ENCODE results near the gene KRTAP12-3. TPM values are rescaled to one million over a fixed set of nuclear protein-coding genes. Genes with fewer than 3 reads are reported as not detected.

Gene KRTAP12-3
- total and polyA plus RNA-seq, 4 donors = not detected

GRCh38 chr21:44704636-44705001 is 46.9 kb downstream of the KRTAP12-3 start:
- Histone ChIP-seq H3K27me3 (ENCODE audit: control insufficient read depth in 4 of 4, insufficient read depth in 4 of 4, low read length in 3 of 4) (peaks cover 6 to 21% (median 13%) of the 10 kb centered on the region in 4 donors), H3K9ac (ENCODE audit: low read depth in 1 of 2, low read length in 2 of 2) (no peak overlapping the region), H3K27ac (ENCODE audit: low read depth in 1 of 2, low read length in 2 of 2) (no peak overlapping the region), H3K36me3 (ENCODE audit: control insufficient read depth in 4 of 4, insufficient read depth in 3 of 4, low read depth in 1 of 4, low read length in 3 of 4) (no peaks in the 10 kb centered on the region), H3K4me1 (ENCODE audit: control insufficient read depth in 4 of 4, insufficient read depth in 4 of 4, low read length in 3 of 4) (peaks cover 2 to 8% (median 4%) of the 10 kb centered on the region in 4 donors), H3K9me3 (ENCODE audit: control insufficient read depth in 4 of 4, low read length in 3 of 4) (no peaks in the 10 kb centered on the region), H3K4me3 (ENCODE audit: low read depth in 1 of 3, low read length in 3 of 3) (no peak overlapping the region)
- no peak for TF ChIP-seq RXRA (IDR thresholded peaks at IDR 0.05)
- no peak for TF ChIP-seq NR2F2 (IDR thresholded peaks at IDR 0.05)
- no peak for TF ChIP-seq TAF1 (conservative IDR thresholded peaks at IDR 0.05)
- no peak for TF ChIP-seq FOXA2 (IDR thresholded peaks at IDR 0.05)
- no peak for TF ChIP-seq SP1 (IDR thresholded peaks at IDR 0.05)
- TF ChIP-seq REST (IDR thresholded peaks at IDR 0.05) = no peak
- TF ChIP-seq HNF4A (conservative IDR thresholded peaks at IDR 0.05) = no peak
- TF ChIP-seq YY1 (IDR thresholded peaks at IDR 0.05) = no peak
- TF ChIP-seq, protein P1, sequence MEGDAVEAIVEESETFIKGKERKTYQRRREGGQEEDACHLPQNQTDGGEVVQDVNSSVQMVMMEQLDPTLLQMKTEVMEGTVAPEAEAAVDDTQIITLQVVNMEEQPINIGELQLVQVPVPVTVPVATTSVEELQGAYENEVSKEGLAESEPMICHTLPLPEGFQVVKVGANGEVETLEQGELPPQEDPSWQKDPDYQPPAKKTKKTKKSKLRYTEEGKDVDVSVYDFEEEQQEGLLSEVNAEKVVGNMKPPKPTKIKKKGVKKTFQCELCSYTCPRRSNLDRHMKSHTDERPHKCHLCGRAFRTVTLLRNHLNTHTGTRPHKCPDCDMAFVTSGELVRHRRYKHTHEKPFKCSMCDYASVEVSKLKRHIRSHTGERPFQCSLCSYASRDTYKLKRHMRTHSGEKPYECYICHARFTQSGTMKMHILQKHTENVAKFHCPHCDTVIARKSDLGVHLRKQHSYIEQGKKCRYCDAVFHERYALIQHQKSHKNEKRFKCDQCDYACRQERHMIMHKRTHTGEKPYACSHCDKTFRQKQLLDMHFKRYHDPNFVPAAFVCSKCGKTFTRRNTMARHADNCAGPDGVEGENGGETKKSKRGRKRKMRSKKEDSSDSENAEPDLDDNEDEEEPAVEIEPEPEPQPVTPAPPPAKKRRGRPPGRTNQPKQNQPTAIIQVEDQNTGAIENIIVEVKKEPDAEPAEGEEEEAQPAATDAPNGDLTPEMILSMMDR (IDR thresholded peaks at IDR 0.05; ENCODE audit: low read depth, low read length, missing input control) = no peak
- no peak for TF ChIP-seq HNF4G (IDR thresholded peaks at IDR 0.05)
- TF ChIP-seq GABPA (IDR thresholded peaks at IDR 0.05 in 1 of 2, conservative IDR thresholded peaks at IDR 0.05 in 1 of 2) = no peak
- TF ChIP-seq RAD21 (IDR thresholded peaks at IDR 0.05) = no peak
- TF ChIP-seq JUND (IDR thresholded peaks at IDR 0.05) = no peak
- TF ChIP-seq ATF3 (IDR thresholded peaks at IDR 0.05) = no peak
- no peak for TF ChIP-seq EGR1 (IDR thresholded peaks at IDR 0.05; ENCODE audit: low read depth in 2 of 2)
- TF ChIP-seq FOXA1 (IDR thresholded peaks at IDR 0.05) = no peak
- TF ChIP-seq, protein P2, sequence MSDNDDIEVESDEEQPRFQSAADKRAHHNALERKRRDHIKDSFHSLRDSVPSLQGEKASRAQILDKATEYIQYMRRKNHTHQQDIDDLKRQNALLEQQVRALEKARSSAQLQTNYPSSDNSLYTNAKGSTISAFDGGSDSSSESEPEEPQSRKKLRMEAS (IDR thresholded peaks at IDR 0.05) = no peak
- peak; percentile 19 for DNase-seq (ENCODE audit: low spot score)
- WGBS = 26% methylated on average over 13 of the region's 13 CpGs

DNA sequence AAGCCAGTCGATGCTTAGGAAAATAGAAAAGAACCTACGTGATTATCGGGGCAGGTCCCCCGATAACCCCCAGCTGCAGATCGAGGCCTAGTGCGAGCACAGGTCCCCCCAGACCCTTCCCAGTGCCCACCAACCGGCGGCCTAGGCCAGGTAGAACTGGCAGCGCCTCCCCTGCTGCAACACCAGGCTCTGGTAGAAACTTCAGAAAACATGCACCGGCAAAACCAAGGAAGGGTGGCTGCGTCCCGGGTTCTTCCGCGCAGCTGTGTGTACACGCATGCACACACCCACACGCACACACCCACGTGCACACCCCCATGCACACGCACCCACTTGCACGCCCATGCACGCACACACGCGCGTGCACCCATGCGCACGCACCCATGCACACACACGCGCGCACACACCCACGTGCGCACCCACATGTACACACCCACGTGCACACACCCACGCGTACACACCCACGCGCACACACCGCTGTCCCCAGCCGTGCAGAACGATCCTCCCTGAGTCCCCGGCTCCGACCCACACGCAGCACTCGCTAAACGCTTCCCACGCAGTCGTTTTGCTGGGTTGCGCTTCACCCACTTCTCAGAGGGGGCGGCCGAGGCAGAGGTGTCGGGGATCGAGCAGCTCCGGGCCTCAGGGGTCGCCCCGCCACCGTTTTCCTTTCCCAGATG is 48.4 kb downstream of the KRTAP12-3 start:
- H3K9ac ChIP-seq (ENCODE audit: low read depth in 1 of 2, low read length in 2 of 2) = no peak overlapping the region
- no peaks in the 10 kb centered on the region for H3K9me3 ChIP-seq (ENCODE audit: control insufficient read depth in 4 of 4, low read length in 3 of 4)
- DNase-seq (ENCODE audit: low spot score) = peak; percentile 12
- WGBS = 13% methylated on average over 54 of the region's 54 CpGs
- no peaks in the 10 kb centered on the region for H3K36me3 ChIP-seq (ENCODE audit: control insufficient read depth in 4 of 4, insufficient read depth in 3 of 4, low read depth in 1 of 4, low read length in 3 of 4)
- TF ChIP-seq HNF4G (IDR thresholded peaks at IDR 0.05) (no peak), REST (IDR thresholded peaks at IDR 0.05) (no peak), YY1 (IDR thresholded peaks at IDR 0.05) (no peak), ZBTB33 (IDR thresholded peaks at IDR 0.05) (no peak)
- TF ChIP-seq, protein P1 (IDR thresholded peaks at IDR 0.05; ENCODE audit: low read depth, low read length, missing input control) = no peak
- H3K27me3 ChIP-seq (ENCODE audit: control insufficient read depth in 4 of 4, insufficient read depth in 4 of 4, low read length in 3 of 4) = peaks cover 5 to 18% (median 10%) of the 10 kb centered on the region in 4 donors
- H3K4me3 ChIP-seq (ENCODE audit: low read depth in 1 of 3, low read length in 3 of 3) = no peak overlapping the region
- H3K4me1 ChIP-seq (ENCODE audit: control insufficient read depth in 4 of 4, insufficient read depth in 4 of 4, low read length in 3 of 4) = peaks cover 2 to 11% (median 6%) of the 10 kb centered on the region in 4 donors
- no peak overlapping the region for H3K27ac ChIP-seq (ENCODE audit: low read depth in 1 of 2, low read length in 2 of 2)

Data from liver (tissue), 9 donors.